ENCODE measurements around the gene RNF208.

DNA sequence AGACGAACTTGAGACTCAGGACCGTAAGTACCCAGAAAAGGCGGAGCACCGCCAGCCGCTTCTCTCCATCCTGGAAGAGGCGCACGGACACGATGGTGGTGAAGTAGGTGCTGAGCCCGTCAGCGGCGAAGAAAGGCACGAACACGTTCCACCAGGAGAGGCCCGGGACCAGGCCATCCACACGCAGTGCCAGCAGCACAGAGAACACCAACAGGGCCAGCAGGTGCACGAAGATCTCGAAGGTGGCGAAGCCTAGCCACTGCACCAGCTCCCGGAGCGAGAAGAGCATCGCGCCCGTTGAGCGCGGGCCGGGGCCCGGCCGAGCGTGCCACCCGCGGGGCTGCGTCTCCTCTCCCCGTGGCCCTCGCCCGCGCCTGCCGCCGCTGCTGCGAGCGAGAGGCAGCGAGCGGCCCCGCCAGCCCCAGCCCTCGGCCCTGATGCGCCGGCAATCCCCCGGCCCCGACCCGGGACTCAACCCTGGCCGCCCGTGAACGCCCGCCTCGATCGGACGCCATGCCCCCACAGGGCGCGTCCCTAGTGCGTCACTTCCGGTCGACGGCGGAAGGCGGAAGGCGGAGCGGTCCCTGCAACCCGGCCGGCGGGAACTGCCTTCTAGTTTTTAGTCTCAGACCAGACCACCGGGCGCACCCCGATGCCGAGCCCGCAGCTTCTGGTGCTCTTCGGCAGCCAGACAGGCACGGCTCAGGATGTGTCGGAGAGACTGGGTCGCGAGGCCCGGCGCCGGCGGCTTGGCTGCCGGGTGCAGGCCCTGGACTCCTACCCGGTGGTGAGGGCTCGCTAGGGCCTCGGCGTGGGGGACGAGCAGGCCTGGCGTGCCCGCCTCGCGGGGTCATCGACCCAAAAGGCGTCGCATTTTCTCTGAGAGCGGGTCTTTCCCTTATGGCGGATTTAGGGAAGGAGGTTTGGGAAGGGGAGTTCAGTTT is 16.6 kb downstream of the RNF208 start, which contains the start of the genes NDOR1 and TMEM203:
- TF ChIP-seq EZH2phosphoT487 (conservative IDR thresholded peaks at IDR 0.05; ENCODE audit: low read length) = no peak
- TF ChIP-seq, protein P1, sequence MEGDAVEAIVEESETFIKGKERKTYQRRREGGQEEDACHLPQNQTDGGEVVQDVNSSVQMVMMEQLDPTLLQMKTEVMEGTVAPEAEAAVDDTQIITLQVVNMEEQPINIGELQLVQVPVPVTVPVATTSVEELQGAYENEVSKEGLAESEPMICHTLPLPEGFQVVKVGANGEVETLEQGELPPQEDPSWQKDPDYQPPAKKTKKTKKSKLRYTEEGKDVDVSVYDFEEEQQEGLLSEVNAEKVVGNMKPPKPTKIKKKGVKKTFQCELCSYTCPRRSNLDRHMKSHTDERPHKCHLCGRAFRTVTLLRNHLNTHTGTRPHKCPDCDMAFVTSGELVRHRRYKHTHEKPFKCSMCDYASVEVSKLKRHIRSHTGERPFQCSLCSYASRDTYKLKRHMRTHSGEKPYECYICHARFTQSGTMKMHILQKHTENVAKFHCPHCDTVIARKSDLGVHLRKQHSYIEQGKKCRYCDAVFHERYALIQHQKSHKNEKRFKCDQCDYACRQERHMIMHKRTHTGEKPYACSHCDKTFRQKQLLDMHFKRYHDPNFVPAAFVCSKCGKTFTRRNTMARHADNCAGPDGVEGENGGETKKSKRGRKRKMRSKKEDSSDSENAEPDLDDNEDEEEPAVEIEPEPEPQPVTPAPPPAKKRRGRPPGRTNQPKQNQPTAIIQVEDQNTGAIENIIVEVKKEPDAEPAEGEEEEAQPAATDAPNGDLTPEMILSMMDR (IDR thresholded peaks at IDR 0.05; ENCODE audit: insufficient read depth, low read length, poor library complexity, severe bottlenecking) = no peak
